AG09309 (cell line): ENCODE results near the gene COG7.
A peak's percentile ranks its signal among the peaks of the same experiment; 100 is the strongest.
"Not testable (repeated sequence)": the region's sequence is repeated elsewhere in the genome, so short reads cannot be mapped to it uniquely, and the experiment has no call there.

Source experiments
- DNase-seq: peaks from one replicate; pipeline ENCODE4 v3.0.0-alpha.2; 2010; ENCODE audit warnings: low read depth
- H3K4me3 ChIP-seq: 2 replicates; pipeline ENCODE4 v1.5.1; 2011; ENCODE audit warnings: mild to moderate bottlenecking, low read depth, low read length, moderate library complexity; ENCODE audit not compliant: control insufficient read depth
- CTCF ChIP-seq: IDR thresholded peaks from 2 replicates; pipeline ENCODE4 v1.5.1; 2011; ENCODE audit warnings: mild to moderate bottlenecking, low read depth, low read length, inconsistent platforms; ENCODE audit not compliant: insufficient read depth, control insufficient read depth; ENCODE audit errors: missing control alignments

COG7 gene

GRCh38 chr16:23453338-23454052, 506 bp upstream of the COG7 start:
- DNase-seq, result no peak

GRCh38 chr16:23452221-23452571, 793 bp downstream of the COG7 start:
- no peak for DNase-seq
- H3K4me3 ChIP-seq, result peak overlapping the region; percentile 71
- TF ChIP-seq CTCF, result no peak

More at GRCh38 chr16:23453338-23454052, 506 bp upstream of the COG7 start:
- H3K4me3 ChIP-seq, result peak overlapping the region; percentile 71
- no peak for TF ChIP-seq CTCF

GRCh38 chr16:23448392-23448791, 4.6 kb downstream of the COG7 start:
- no peak for DNase-seq
- H3K4me3 ChIP-seq, result no peak overlapping the region
- no peak for TF ChIP-seq CTCF

GRCh38 chr16:23437542-23437941, 15.4 kb downstream of the COG7 start:
- DNase-seq, H3K4me3 ChIP-seq: not testable (repeated sequence)

GRCh38 chr16:23436951-23437350, 16.0 kb downstream of the COG7 start:
- TF ChIP-seq CTCF, result no peak

GRCh38 chr16:23435500-23435899, 17.5 kb downstream of the COG7 start:
- no peak overlapping the region for H3K4me3 ChIP-seq
- no peak for DNase-seq
- peak; percentile 88 for TF ChIP-seq CTCF

More at GRCh38 chr16:23436951-23437350, 16.0 kb downstream of the COG7 start:
- DNase-seq, result no peak
- H3K4me3 ChIP-seq, result no peak overlapping the region

GRCh38 chr16:23434380-23434779, 18.6 kb downstream of the COG7 start:
- no peak for DNase-seq
- TF ChIP-seq CTCF, result peak; percentile 82
- no peak overlapping the region for H3K4me3 ChIP-seq
